GM18909 (cell line): Measurements from ENCODE around the gene ZNF438.

ENCODE experiments used
- ATAC-seq: cut with Tn5 transposase; IDR thresholded peaks from one replicate; pipeline ENCODE4 v1.9.1; 2021; ENCODE audit warnings: mild to moderate bottlenecking; ENCODE audit not compliant: unreplicated experiment, poor library complexity

The ZNF438 gene

DNA sequence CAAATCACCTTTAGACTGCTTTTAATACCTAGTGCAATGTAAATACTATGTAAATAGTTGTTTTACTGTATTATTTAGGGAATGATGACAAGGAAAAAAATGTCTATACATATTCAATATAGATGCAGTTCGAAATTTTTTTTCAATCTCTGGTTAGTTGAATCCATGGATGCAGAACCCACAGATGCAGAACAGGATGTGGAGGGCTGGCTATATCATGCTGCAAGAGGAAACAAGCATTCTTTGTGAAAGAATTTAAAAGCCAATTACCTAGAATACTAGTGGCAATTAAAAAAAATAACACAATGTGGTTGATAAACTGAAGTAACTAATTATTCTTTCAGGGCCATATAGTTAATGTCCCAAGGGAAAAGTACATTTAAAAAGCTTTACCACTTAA lies 170.4 kb downstream of the ZNF438 start:
- ATAC-seq, result no peak

GRCh38 chr10:30858499-30858898 lies 173.2 kb downstream of the ZNF438 start:
- no peak for ATAC-seq

DNA sequence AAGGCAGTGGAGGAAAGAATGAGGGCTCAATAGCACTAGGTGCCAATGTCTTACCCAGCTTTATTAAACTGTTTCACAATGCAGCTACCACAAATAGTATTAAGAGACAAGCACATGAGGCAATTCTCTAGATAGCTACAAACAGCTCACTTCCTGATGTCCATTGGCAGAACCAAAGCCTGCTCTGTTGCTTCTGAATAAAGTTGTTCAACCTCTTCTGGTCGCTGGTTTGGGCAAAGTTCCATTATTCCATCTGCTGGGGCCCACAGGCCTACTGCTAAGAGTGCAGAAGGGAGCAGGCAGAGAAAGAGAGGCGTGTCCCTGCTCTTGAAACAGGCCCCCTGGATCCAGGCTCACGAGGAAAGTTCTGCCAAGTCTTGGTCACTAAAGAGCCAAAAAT lies 173.9 kb downstream of the ZNF438 start:
- no peak for ATAC-seq

DNA sequence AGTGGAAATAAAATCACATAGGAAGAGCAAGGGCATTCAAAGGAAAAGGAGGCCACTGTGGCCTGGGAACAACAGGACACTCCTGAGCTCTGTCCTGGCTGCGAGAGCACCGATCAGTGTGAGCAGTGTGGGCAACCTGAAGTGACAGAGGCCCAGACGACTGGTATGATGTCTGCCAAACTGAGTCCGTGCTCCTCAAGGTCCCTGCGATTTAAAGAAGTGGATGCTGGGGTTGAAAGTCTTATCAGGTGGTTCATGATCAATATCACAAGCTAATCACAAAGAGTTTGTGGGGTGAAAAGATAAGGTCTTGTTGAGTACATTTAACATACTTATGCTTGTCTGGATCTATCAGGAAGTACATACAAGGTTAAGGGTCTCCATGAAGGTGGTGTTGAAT lies 176.5 kb downstream of the ZNF438 start:
- no peak for ATAC-seq

- ATAC-seq, result no peak
Observed at GRCh38 chr10:30854656-30855055, 177.0 kb downstream of the ZNF438 start.

DNA sequence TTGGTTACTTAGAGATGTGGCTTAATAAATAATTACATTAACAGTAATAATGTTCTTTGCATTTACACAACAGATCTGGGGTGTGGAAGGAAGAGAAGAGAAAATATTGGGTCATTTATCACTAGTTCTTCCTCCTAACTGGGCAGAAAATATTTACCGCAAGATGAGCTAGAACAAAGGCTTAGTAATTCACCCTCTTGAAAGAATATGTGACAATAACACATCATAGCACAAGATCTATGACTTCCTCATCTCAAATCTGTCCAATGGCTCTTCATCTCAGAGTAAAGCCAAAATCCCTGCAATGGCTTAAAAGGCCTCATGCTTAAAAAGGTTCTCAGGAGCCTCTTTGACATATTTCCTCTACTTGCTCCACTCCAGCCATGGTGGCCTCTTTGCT lies 178.6 kb downstream of the ZNF438 start:
- no peak for ATAC-seq

DNA sequence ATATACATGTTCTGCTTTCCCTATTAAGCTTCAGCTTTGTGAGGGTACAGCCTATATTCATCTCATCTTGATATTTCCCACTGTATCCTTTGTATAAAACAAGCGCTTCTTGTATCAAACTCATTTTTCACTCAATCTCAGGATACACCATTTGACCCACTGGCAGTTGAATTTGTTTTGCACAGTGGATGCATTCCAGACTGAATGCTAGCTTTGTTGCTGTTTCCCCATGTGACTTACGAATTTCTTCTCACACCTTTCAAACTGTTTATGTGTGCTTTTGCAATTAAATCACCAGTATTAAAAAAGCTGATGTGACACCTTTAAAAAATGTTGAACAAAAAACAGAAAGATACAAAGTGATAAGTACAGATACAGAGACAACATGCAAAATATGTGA lies 180.9 kb downstream of the ZNF438 start:
- ATAC-seq, result no peak

GRCh38 chr10:30849231-30850035 lies 182.2 kb downstream of the ZNF438 start:
- ATAC-seq, result no peak

DNA sequence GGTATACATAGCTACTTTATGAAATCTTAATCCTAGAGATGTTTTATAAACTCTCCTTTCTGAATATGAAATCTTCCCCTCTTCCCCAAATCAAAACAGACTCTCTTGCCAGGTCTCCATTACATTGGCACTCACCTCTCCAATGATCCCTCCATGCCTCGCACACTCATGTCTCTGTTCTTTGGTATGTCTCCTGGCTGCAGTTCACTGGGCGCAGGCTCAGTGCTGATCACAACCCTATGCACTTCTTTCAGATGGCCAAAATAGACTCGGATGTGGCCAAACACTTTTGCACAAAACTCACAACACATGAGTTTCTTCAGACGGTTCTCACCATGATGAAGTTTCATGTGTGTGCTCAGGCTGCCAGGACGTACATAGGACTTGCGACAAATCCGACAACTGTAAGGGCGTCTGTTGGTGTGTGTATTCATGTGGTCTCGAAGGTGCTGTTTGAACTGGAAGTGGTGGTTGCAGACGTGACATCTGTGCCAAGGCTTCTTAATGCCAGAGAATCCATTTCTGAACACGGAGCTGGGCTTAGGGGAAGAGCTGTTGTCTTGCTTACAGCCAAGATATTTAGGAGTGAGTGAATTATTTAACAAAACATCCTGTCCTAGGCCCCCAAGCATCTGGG lies 183.2 kb downstream of the ZNF438 start:
- ATAC-seq, result no peak

DNA sequence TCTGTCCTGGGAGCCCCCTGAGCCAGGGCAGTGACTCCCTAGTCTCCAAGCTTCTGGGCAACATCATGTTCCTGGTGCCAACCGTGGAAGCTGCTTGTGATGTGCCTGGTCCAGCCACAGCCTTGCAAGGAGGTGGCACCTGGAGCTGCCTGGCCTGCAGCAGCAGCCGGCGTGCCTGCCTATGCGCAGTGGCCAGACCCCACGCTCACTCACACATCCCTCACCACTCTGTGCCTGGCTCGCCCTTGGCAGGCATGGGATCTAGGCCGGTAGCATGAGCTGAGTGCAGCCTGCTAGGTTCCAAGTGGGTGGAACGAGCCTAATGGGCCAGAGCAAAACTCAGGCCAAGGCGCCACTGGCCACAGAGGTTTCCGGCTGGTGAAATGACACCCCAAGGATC lies 184.0 kb downstream of the ZNF438 start:
- no peak for ATAC-seq

DNA sequence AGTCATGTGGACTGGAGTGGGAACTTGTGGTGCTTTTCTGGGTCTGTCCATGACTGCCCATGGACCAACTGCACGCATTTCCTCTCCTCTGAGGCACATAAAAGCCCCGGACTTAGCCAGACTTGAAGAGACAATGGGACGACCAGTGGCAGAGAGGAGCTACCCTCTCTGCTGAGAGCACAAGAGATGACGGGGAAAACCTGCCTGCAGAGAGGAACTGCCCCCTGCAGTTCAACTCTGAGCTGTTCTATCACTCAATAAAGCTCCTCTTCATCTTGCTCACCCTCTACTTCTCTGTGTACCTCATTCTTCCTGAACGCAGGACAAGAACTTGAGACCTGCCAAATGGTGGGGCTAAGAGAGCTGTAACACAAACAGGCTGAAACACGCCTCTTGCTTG lies 184.5 kb downstream of the ZNF438 start:
- ATAC-seq, result no peak

GRCh38 chr10:30846710-30847109 lies 185.0 kb downstream of the ZNF438 start:
- ATAC-seq, result no peak

DNA sequence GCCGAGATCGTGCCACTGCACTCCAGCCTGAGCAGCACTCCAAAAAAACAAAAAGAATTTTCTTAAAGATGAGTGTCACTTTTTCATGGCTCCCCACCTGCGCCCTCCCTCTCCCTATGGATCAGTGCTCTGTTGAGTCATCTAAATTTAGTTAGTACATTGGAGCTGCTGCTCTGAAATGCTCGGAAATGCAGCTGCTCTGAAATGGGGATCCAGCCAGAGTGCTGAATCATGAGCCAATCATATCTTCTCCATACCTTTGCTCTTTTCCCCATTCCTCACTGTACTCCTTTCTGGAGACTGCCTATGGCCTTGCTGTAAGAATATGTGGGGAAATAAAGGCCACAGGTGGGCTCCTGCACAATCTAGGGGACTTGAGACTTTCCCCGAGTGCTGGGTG lies 188.8 kb downstream of the ZNF438 start:
- no peak for ATAC-seq

- no peak for ATAC-seq
Observed at GRCh38 chr10:30842185-30842584, 189.5 kb downstream of the ZNF438 start.

DNA sequence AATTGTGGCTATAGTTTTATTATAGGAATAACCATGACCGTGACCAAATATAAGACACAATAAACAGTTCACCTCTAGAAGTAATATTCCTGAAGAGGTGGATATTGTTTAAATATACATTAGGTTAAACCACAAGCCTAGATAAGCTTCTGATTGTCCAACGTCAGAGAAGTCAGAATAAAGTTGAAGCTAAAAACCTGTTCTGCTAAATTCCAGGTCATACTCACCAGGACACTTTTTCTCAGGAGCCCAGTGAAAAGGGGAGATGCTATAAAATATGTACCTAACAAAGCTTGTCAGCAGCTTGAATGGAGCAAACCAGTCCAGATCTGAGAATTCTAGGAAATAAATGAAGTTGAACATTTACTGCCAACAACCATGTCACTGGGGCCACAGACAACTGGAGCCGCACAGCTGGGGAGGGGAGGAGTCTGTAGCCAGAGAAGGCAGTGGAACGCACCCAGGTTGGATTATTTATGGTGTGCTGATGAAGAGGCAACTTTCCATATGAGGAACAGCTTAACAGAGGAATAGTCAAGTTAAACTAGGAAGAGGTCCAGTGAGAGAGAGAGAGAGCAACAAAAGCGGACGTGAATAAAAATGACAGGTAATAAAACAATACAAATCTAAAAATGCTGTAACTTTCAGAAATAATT lies 191.1 kb downstream of the ZNF438 start:
- ATAC-seq, result no peak

DNA sequence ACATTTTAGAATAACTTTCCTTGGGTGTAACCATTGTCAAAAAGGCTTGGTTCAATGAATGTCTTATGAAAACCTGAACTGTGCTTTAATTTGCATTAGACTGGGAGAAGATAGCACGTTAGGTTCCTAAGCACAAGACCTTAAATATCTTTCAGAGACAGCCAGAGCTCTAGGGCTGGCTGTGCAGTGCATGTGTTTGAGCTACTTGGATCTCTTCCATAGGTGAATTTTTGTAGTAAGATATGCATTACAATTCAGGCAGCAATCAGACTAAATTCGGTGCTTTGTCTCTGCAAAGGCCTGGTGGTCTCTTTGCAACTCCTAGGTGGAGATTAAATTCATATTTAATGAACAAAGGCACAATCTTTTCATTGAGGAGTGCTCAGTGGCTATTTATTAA lies 192.0 kb downstream of the ZNF438 start:
- ATAC-seq, result no peak

DNA sequence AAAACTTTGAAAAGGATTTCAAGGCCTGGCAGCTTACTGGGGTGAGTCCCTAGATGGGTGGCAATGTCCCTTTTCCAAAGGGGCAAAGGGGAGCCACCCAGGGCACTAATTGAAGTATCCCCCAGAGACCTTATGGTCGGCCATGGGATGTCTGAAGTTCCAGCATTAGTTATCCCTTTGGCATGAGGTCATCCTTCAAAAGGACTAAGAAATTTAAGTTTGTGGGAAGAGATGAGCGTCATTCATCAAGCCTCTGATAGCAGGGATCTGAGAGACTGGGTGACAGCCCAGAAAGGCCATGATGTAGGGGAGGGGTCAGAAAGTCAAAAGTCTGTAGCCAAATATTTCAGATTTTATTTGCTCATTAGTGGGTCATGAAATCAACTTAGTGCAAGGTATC lies 195.3 kb downstream of the ZNF438 start:
- ATAC-seq, result no peak

DNA sequence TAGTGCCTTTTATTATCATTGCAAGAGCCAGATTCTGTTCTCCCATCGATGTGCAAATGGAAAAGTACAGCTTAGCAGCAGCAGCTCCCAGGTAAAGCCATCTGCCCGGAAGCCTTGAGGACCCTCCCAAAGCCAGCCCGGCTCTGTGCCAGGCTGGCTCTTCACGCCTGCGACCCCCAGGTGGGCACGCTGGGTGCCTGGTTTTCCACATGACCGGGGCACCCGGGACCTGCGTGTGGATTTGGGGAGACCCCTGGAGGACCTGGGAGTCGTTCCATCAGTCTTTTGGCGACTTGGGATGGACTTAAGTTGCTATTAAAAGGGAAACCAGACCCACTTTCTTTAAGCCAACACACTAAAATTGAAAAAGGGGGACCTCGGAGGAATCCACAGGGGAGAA lies 196.5 kb downstream of the ZNF438 start:
- ATAC-seq, result no peak

GRCh38 chr10:30834651-30835050 lies 197.0 kb downstream of the ZNF438 start:
- no peak for ATAC-seq

DNA sequence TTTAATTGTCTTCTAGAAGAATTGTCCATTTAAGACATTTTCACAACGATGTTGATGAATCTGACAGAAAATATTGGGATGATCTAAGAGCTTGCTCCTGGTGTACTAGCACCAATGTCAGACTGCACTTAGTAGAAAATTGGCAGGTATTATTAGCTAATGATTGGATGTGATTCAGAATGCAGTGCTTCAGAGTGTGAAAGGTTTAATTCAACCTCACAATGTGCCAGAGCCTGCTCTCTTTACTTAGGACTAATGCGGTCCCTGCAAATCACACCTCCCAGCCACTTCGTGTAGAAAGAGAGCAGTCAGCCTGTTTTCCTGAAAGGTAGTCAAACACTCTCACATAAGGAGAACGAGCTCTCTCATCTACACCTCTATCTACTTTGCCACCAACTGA lies 197.5 kb downstream of the ZNF438 start:
- no peak for ATAC-seq

DNA sequence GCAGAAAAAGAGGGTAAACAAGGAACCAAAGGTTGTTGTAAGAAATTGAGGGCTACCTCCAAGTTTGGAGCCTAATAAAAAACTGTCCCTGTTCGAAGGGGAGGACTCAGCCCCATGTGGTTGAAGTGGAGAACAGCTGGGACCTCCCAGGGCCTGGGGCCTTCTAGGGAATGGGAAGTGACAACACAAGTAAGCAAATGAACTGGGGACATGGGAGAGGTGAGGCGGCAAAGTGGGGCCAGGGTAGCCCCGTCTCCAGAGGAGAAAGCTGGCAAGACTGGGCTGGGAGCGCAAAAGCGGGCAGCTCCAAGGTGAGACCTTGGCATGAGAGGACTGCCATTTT lies 198.1 kb downstream of the ZNF438 start:
- ATAC-seq, result no peak
